Hepatocyte (in vitro differentiated cells): ENCODE results near the gene SESN1. TPM values are rescaled to one million over a fixed set of nuclear protein-coding genes. Genes with fewer than 3 reads are reported as not detected.

Experiments
- DNase-seq: peaks from one replicate; pipeline ENCODE4 v3.0.0-alpha.2; 2016; ENCODE audit warnings: low spot score
- H2AFZ ChIP-seq: fragments of 200-600 bp; sonication (generic); 2 replicates; pipeline ENCODE4 v1.6.0; 2016; ENCODE audit warnings: antibody characterized with exemption, mild to moderate bottlenecking
- H3K27ac ChIP-seq: fragments of 200-600 bp; sonication (generic); 2 replicates; pipeline ENCODE4 v1.5.1; 2016; ENCODE audit warnings: mild to moderate bottlenecking
- H3K27me3 ChIP-seq: fragments of 200-600 bp; sonication (generic); 2 replicates; pipeline ENCODE4 v1.6.1; 2016
- H3K36me3 ChIP-seq: fragments of 200-600 bp; sonication (generic); replicated peaks from 2 replicates; pipeline ENCODE4 v1.5.1; 2016; ENCODE audit warnings: low read depth; ENCODE audit not compliant: insufficient read depth
- H3K4me1 ChIP-seq: fragments of 200-600 bp; sonication (generic); 2 replicates; pipeline ENCODE4 v1.5.1; 2016; ENCODE audit warnings: mild to moderate bottlenecking, moderate library complexity; ENCODE audit not compliant: insufficient read depth
- H3K4me2 ChIP-seq: fragments of 200-600 bp; sonication (generic); 2 replicates; pipeline ENCODE4 v1.6.0; 2016
- H3K4me3 ChIP-seq: fragments of 200-600 bp; sonication (generic); 2 replicates; pipeline ENCODE4 v1.5.1; 2016; ENCODE audit warnings: mild to moderate bottlenecking
- H3K79me2 ChIP-seq: fragments of 200-600 bp; sonication (generic); 2 replicates; pipeline ENCODE4 v1.6.0; 2017; ENCODE audit warnings: mild to moderate bottlenecking
- H3K9me2 ChIP-seq: fragments of 200-600 bp; sonication (generic); replicated peaks from 2 replicates; pipeline ENCODE4 v1.6.0; 2017; ENCODE audit warnings: mild to moderate bottlenecking; ENCODE audit not compliant: insufficient read depth
- H3K9me3 ChIP-seq: fragments of 200-600 bp; sonication (generic); 2 replicates; pipeline ENCODE4 v1.5.1; 2016; ENCODE audit warnings: low read depth, mild to moderate bottlenecking
- H4K20me1 ChIP-seq: fragments of 200-600 bp; sonication (generic); 2 replicates; pipeline ENCODE4 v1.6.0; 2016; ENCODE audit warnings: mild to moderate bottlenecking; ENCODE audit not compliant: insufficient read depth, poor library complexity, severe bottlenecking
- EZH2 ChIP-seq: fragments of 200-600 bp; sonication (generic); IDR thresholded peaks from 2 replicates; pipeline ENCODE4 v1.6.1; 2016; ENCODE audit warnings: antibody characterized with exemption, mild to moderate bottlenecking, borderline replicate concordance
- EZH2phosphoT487 ChIP-seq: fragments of 200-600 bp; sonication (generic); IDR thresholded peaks from one replicate; pipeline ENCODE4 v1.6.1; 2018; ENCODE audit warnings: antibody characterized with exemption, mild to moderate bottlenecking, low read depth, moderate library complexity; ENCODE audit not compliant: unreplicated experiment, severe bottlenecking
- WGBS: methylation state at CpG from one replicate; pipeline ENCODE4 v1.1.6; 2016; ENCODE audit warnings: low lambda C conversion rate; ENCODE audit errors: missing lambda C conversion rate; 5-methylcytosine and 5-hydroxymethylcytosine counted together
- polyA plus RNA-seq: library from polyadenylated mRNA; unstranded; fragments of >200 nt; fragmentation: Nextera tagmentation; extraction: Ambion mirVana; gene quantifications from 2 replicates; pipeline ENCODE4 v1.2.1, GENCODE V29; 2016
- total RNA-seq: library from RNA; depleted of rRNA; stranded (reverse); fragments of >200 nt; gene quantifications from 2 replicates; pipeline ENCODE4 v1.2.3, GENCODE V29; 2014
- TF ChIP-seq, protein P1 (sequence below): fragments of 200-600 bp; sonication (generic); IDR thresholded peaks from 2 replicates; pipeline ENCODE4 v1.5.1; 2016; ENCODE audit warnings: antibody characterized with exemption, mild to moderate bottlenecking; ENCODE audit not compliant: poor library complexity

SESN1 gene
- total and polyA plus RNA-seq, 2 experiments from 2014 or later = 29.1 to 59.1 TPM

DNA sequence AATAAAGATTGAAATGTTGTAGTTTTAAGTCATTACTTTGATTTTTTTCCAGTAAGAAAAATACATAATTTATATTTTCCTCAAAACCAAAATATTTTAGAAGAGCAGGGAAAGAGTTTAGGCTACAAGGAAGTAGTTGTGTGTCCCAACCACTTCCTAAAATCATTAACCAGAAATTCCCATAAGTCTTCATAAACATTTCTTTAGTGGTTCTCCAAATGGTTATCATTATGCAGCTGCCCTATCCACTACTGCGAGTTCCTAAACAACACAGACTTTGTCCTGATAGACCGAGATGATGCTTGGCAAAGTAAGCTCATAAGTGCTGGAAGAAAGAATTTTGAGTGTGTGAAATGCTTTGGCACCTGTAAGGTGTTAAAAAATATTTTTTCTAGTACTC is 152.8 kb downstream of the SESN1 start:
- H3K27ac ChIP-seq = no peak overlapping the region

DNA sequence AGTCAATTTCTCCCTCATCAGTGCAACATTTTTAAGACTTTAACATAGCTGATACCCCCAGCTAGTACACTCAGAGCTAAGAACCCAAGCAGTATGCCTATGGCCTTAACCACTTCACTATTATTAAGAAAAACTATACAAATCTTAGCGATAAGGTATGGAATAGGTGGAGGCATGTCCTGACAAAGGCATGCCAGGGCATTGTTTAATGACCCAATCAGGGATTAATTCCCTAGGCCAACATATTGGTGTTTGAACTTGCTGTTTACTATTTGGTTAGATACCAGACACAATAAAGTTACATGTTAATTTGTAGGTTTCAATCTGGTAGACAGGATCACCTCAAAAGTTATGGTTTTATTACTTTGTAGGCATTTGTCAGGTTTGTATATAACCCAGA is 153.4 kb downstream of the SESN1 start:
- TF ChIP-seq EZH2 (no peak), EZH2phosphoT487 (no peak)
- TF ChIP-seq, protein P1, sequence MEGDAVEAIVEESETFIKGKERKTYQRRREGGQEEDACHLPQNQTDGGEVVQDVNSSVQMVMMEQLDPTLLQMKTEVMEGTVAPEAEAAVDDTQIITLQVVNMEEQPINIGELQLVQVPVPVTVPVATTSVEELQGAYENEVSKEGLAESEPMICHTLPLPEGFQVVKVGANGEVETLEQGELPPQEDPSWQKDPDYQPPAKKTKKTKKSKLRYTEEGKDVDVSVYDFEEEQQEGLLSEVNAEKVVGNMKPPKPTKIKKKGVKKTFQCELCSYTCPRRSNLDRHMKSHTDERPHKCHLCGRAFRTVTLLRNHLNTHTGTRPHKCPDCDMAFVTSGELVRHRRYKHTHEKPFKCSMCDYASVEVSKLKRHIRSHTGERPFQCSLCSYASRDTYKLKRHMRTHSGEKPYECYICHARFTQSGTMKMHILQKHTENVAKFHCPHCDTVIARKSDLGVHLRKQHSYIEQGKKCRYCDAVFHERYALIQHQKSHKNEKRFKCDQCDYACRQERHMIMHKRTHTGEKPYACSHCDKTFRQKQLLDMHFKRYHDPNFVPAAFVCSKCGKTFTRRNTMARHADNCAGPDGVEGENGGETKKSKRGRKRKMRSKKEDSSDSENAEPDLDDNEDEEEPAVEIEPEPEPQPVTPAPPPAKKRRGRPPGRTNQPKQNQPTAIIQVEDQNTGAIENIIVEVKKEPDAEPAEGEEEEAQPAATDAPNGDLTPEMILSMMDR = no peak
- DNase-seq = no peak
- Histone ChIP-seq H3K9me2 (no peaks in the 10 kb centered on the region), H3K27me3 (no peaks in the 10 kb centered on the region), H3K27ac (no peak overlapping the region), H2AFZ (no peak overlapping the region), H3K79me2 (no peaks in the 10 kb centered on the region), H3K9me3 (no peaks in the 10 kb centered on the region), H3K4me3 (no peak overlapping the region), H3K36me3 (no peaks in the 10 kb centered on the region), H4K20me1 (no peaks in the 10 kb centered on the region), H3K4me2 (no peak overlapping the region), H3K4me1 (peaks cover 23% of the 10 kb centered on the region)
- 73% methylated on average over 1 of the region's 1 CpG for WGBS

More for the DNA sequence above, 152.8 kb downstream of the SESN1 start:
- H3K79me2 ChIP-seq = no peaks in the 10 kb centered on the region
- no peak overlapping the region for H2AFZ ChIP-seq
- H3K4me2 ChIP-seq = no peak overlapping the region
- peaks cover 28% of the 10 kb centered on the region for H3K4me1 ChIP-seq
- no peaks in the 10 kb centered on the region for H4K20me1 ChIP-seq
- H3K9me2 ChIP-seq = no peaks in the 10 kb centered on the region
- no peak overlapping the region for H3K4me3 ChIP-seq
- H3K9me3 ChIP-seq = no peaks in the 10 kb centered on the region
- H3K36me3 ChIP-seq = no peaks in the 10 kb centered on the region
- TF ChIP-seq EZH2phosphoT487 (no peak), EZH2 (no peak)
- TF ChIP-seq, protein P1 = no peak
- H3K27me3 ChIP-seq = no peaks in the 10 kb centered on the region
- DNase-seq = no peak
- WGBS = 65% methylated on average over 2 of the region's 2 CpGs

DNA sequence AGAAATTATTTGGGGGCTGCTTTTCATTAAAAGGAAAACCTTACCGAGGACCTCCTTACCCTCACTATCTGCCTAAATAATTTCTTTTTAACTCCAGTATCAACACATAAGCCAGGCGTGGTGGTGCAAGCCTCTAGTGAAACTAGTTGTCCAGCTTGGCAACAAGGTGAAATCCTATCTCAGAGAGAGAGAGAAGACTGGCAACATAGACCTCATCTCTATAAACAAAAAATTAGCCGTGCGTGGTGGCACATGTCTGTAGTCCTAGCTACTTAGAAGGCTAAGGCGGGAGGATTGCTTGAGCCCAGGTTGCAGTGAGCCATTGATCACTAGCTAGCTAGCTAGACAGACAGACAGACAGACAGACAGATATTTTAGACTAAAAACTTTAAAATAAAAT is 153.9 kb downstream of the SESN1 start:
- no peaks in the 10 kb centered on the region for H3K36me3 ChIP-seq
- H3K27me3 ChIP-seq = no peaks in the 10 kb centered on the region
- no peaks in the 10 kb centered on the region for H4K20me1 ChIP-seq
- no peaks in the 10 kb centered on the region for H3K9me2 ChIP-seq
- H3K4me3 ChIP-seq = no peak overlapping the region
- no peak overlapping the region for H3K27ac ChIP-seq
- DNase-seq = no peak
- no peaks in the 10 kb centered on the region for H3K9me3 ChIP-seq
- H3K4me1 ChIP-seq = peaks cover 18% of the 10 kb centered on the region
- TF ChIP-seq, protein P1 = no peak
- TF ChIP-seq EZH2phosphoT487 (no peak), EZH2 (no peak)
- H2AFZ ChIP-seq = no peak overlapping the region
- H3K4me2 ChIP-seq = no peak overlapping the region
- WGBS = 93% methylated on average over 5 of the region's 5 CpGs
- H3K79me2 ChIP-seq = no peaks in the 10 kb centered on the region

DNA sequence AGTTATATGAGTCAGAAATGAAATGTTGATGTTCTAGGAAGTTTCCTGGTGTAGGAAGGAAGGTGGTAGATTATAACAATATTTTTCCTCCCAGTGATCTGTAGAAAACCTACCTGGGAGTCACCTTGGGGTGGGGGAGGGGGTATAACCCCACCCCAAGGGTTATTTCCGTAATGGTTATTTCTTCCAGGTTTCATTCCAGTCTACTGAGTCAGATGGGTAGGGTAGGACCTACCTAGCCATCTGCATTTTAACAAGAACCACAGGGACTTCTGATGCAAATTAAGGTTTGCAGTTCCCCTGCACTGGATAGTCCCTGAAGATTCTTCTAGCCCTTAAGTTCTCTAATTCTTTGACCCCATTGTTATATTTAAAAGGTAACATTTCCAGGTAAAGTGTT is 157.5 kb downstream of the SESN1 start:
- TF ChIP-seq EZH2phosphoT487 (no peak), EZH2 (no peak)
- TF ChIP-seq, protein P1 = no peak
- no peak overlapping the region for H2AFZ ChIP-seq
- no peaks in the 10 kb centered on the region for H3K9me3 ChIP-seq
- H3K79me2 ChIP-seq = no peaks in the 10 kb centered on the region
- WGBS = 67% methylated on average over 1 of the region's 1 CpG
- no peaks in the 10 kb centered on the region for H3K27me3 ChIP-seq
- H3K4me2 ChIP-seq = no peak overlapping the region
- H4K20me1 ChIP-seq = no peaks in the 10 kb centered on the region
- no peak overlapping the region for H3K4me3 ChIP-seq
- H3K27ac ChIP-seq = no peak overlapping the region
- H3K4me1 ChIP-seq = peaks cover 5% of the 10 kb centered on the region
- no peaks in the 10 kb centered on the region for H3K36me3 ChIP-seq
- no peaks in the 10 kb centered on the region for H3K9me2 ChIP-seq
- DNase-seq = no peak
